PC-3 (cell line): ENCODE results near the gene NFAT5. TPM values are rescaled to one million over a fixed set of nuclear protein-coding genes. Genes with fewer than 3 reads are reported as not detected.

Experiments used
- ATAC-seq: fragments of 200-7000 bp; cut with Tn5 transposase; 2 replicates; pipeline ENCODE4 v1.9.1; 2020; ENCODE audit warnings: mild to moderate bottlenecking, moderate library complexity
- BruUV-seq: library from RNA; stranded (reverse); fragments of 400-500 nt; replicated peaks from 2 replicates; lab custom pipeline; 2021; lab: Mats Ljungman, UMichigan
- CTCF ChIA-PET: fragments of 300-600 bp; sonication (Branson Sonifier 250); formaldehyde crosslinking; loops from one replicate; lab custom pipeline; 2022; ENCODE audit warnings: antibody characterized with exemption; lab: Charles Lee
- POLR2A ChIA-PET: fragments of 300-600 bp; sonication (Branson Sonifier 250); formaldehyde crosslinking; loops from one replicate; lab custom pipeline; 2022; ENCODE audit warnings: antibody characterized with exemption; ENCODE audit not compliant: unreplicated experiment; lab: Charles Lee
- DNase-seq: peaks from one replicate; pipeline ENCODE4 v3.0.0-alpha.2; 2015
- H2AFZ ChIP-seq: fragments of 300-600 bp; sonication (generic); 2 replicates; pipeline ENCODE4 v1.6.0; 2016; ENCODE audit warnings: antibody characterized with exemption, low read length
- H3F3A ChIP-seq: fragments of 300-600 bp; sonication (generic); one replicate; pipeline ENCODE4 v1.6.0; 2017; ENCODE audit warnings: antibody characterized with exemption, low read length, control low read depth, mild to moderate bottlenecking; ENCODE audit not compliant: unreplicated experiment
- H3K27ac ChIP-seq: fragments of 300-600 bp; sonication (generic); 2 replicates; pipeline ENCODE4 v1.5.1; 2016; ENCODE audit warnings: mild to moderate bottlenecking, low read length
- H3K27me3 ChIP-seq: fragments of 300-600 bp; sonication (generic); 2 replicates; pipeline ENCODE4 v1.6.1; 2016; ENCODE audit warnings: low read length, mixed read lengths
- H3K36me3 ChIP-seq: fragments of 300-600 bp; sonication (generic); 2 replicates; pipeline ENCODE4 v1.6.1; 2016; ENCODE audit warnings: low read depth, mixed run types, low read length, mixed read lengths
- H3K4me1 ChIP-seq: fragments of 300-600 bp; sonication (generic); 2 replicates; pipeline ENCODE4 v1.5.1; 2016; ENCODE audit warnings: low read length; ENCODE audit not compliant: insufficient read depth
- H3K4me2 ChIP-seq: fragments of 300-600 bp; sonication (generic); 2 replicates; pipeline ENCODE4 v1.6.0; 2016; ENCODE audit warnings: low read length
- H3K4me3 ChIP-seq: fragments of 300-600 bp; sonication (generic); 2 replicates; pipeline ENCODE4 v1.5.1; 2016; ENCODE audit warnings: mild to moderate bottlenecking, low read length, mixed read lengths
- H3K79me2 ChIP-seq: fragments of 300-600 bp; sonication (generic); 2 replicates; pipeline ENCODE4 v1.6.1; 2017; ENCODE audit warnings: low read length, mixed read lengths
- H3K9ac ChIP-seq: fragments of 300-600 bp; sonication (generic); 2 replicates; pipeline ENCODE4 v1.6.0; 2016; ENCODE audit warnings: mild to moderate bottlenecking, low read length
- H3K9me2 ChIP-seq: fragments of 300-600 bp; sonication (generic); replicated peaks from 2 replicates; pipeline ENCODE4 v1.6.1; 2016; ENCODE audit warnings: mixed run types, low read length, mixed read lengths
- H3K9me3 ChIP-seq: fragments of 300-600 bp; sonication (generic); 2 replicates; pipeline ENCODE4 v1.6.1; 2016; ENCODE audit warnings: low read length, mixed read lengths
- H4K20me1 ChIP-seq: fragments of 300-600 bp; sonication (generic); 2 replicates; pipeline ENCODE4 v1.6.1; 2016; ENCODE audit warnings: low read length, mixed read lengths
- EZH2 ChIP-seq: fragments of 300-600 bp; sonication (generic); IDR thresholded peaks from one replicate; pipeline ENCODE4 v1.6.1; 2017; ENCODE audit warnings: antibody characterized with exemption, mild to moderate bottlenecking, low read length; ENCODE audit not compliant: unreplicated experiment
- EZH2phosphoT487 ChIP-seq: fragments of 300-600 bp; sonication (generic); IDR thresholded peaks from 2 replicates; pipeline ENCODE4 v1.6.1; 2018; ENCODE audit warnings: mild to moderate bottlenecking, antibody characterized with exemption, low read length, borderline replicate concordance
- intact Hi-C: fragments of 100-400 bp; cut with micrococcal nuclease; formaldehyde crosslinking; loops from 2 replicates; pipeline ENCODE4 v1.9.0; 2023
- total RNA-seq: library from RNA; depleted of rRNA; stranded (reverse); fragments of >200 nt; gene quantifications from 2 replicates; pipeline ENCODE4 v1.2.3, GENCODE V29; 2014
- TF ChIP-seq, protein P1 (sequence below): fragments of 300-600 bp; sonication (generic); conservative IDR thresholded peaks from 2 replicates; pipeline ENCODE4 v1.5.1; 2017; ENCODE audit warnings: antibody characterized with exemption, low read depth, mild to moderate bottlenecking, low read length

Gene NFAT5
- total RNA-seq, 1 experiment from 2014 or later, result 11.4 TPM

GRCh38 chr16:69607674-69608073 lies 41.9 kb downstream of the NFAT5 start:
- no peaks in the 10 kb centered on the region for H3K36me3 ChIP-seq
- no peak overlapping the region for H3K9ac ChIP-seq
- H3K9me2 ChIP-seq, result no peaks in the 10 kb centered on the region
- TF ChIP-seq EZH2phosphoT487 (no peak), EZH2 (no peak)
- TF ChIP-seq, protein P1, sequence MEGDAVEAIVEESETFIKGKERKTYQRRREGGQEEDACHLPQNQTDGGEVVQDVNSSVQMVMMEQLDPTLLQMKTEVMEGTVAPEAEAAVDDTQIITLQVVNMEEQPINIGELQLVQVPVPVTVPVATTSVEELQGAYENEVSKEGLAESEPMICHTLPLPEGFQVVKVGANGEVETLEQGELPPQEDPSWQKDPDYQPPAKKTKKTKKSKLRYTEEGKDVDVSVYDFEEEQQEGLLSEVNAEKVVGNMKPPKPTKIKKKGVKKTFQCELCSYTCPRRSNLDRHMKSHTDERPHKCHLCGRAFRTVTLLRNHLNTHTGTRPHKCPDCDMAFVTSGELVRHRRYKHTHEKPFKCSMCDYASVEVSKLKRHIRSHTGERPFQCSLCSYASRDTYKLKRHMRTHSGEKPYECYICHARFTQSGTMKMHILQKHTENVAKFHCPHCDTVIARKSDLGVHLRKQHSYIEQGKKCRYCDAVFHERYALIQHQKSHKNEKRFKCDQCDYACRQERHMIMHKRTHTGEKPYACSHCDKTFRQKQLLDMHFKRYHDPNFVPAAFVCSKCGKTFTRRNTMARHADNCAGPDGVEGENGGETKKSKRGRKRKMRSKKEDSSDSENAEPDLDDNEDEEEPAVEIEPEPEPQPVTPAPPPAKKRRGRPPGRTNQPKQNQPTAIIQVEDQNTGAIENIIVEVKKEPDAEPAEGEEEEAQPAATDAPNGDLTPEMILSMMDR, result no peak
- CTCF ChIA-PET, result no interaction called here
- H3K27ac ChIP-seq, result no peak overlapping the region
- peaks cover 4% of the 10 kb centered on the region for H3K4me1 ChIP-seq
- ATAC-seq (no peak), DNase-seq (no peak)
- BruUV-seq, result no TSS peak
- peaks cover 80% of the 10 kb centered on the region for H3K79me2 ChIP-seq
- no peaks in the 10 kb centered on the region for H3K9me3 ChIP-seq
- H3K4me3 ChIP-seq, result no peak overlapping the region
- no peak overlapping the region for H2AFZ ChIP-seq
- 0 out of 2 replicates have a peak, but pooled peaks cover 3% of the 10 kb centered on the region for H4K20me1 ChIP-seq
- H3K27me3 ChIP-seq, result no peaks in the 10 kb centered on the region
- no peaks in the 10 kb centered on the region for H3F3A ChIP-seq
- POLR2A ChIA-PET, result no interaction called here
- intact Hi-C loops, result no loop called here
- no peak overlapping the region for H3K4me2 ChIP-seq

GRCh38 chr16:69610356-69610755 lies 44.6 kb downstream of the NFAT5 start:
- Histone ChIP-seq H3K4me2 (no peak overlapping the region), H3K36me3 (no peaks in the 10 kb centered on the region), H3K4me1 (peaks cover 17% of the 10 kb centered on the region), H3F3A (no peaks in the 10 kb centered on the region), H3K27me3 (no peaks in the 10 kb centered on the region), H4K20me1 (no peaks in the 10 kb centered on the region), H3K9me2 (no peaks in the 10 kb centered on the region), H3K79me2 (peaks cover 81% of the 10 kb centered on the region), H3K9ac (no peak overlapping the region), H2AFZ (no peak overlapping the region), H3K4me3 (no peak overlapping the region), H3K27ac (no peak overlapping the region), H3K9me3 (no peaks in the 10 kb centered on the region)
- ChIA-PET POLR2A (interaction anchor here (0.6 kb wide), 1 partner anchor 11 kb away, joined by 6 read pairs; no protein-coding TSS in a partner anchor), CTCF (no interaction called here)
- ATAC-seq (no peak), DNase-seq (no peak)
- BruUV-seq, result no TSS peak
- TF ChIP-seq, protein P1, result no peak
- no peak for TF ChIP-seq EZH2phosphoT487
- TF ChIP-seq EZH2, result no peak
- intact Hi-C loops, result no loop called here

GRCh38 chr16:69611103-69611640 lies 45.4 kb downstream of the NFAT5 start:
- H3K27ac ChIP-seq, result no peak overlapping the region
- intact Hi-C loops, result no loop called here
- POLR2A ChIA-PET, result interaction anchor here (0.5 to 0.6 kb wide), 2 partner anchors 10 to 176 kb away, joined by 4 to 6 read pairs; no protein-coding TSS in a partner anchor

More at GRCh38 chr16:69611103-69611640, 45.4 kb downstream of the NFAT5 start:
- H3K79me2 ChIP-seq, result peaks cover 85% of the 10 kb centered on the region
- H3K4me3 ChIP-seq, result no peak overlapping the region
- no peak overlapping the region for H2AFZ ChIP-seq
- no peaks in the 10 kb centered on the region for H4K20me1 ChIP-seq
- no peak for TF ChIP-seq EZH2
- TF ChIP-seq, protein P1, result no peak
- no peaks in the 10 kb centered on the region for H3F3A ChIP-seq
- H3K9me3 ChIP-seq, result no peaks in the 10 kb centered on the region
- H3K4me2 ChIP-seq, result no peak overlapping the region
- H3K9me2 ChIP-seq, result no peaks in the 10 kb centered on the region
- H3K9ac ChIP-seq, result no peak overlapping the region
- CTCF ChIA-PET, result no interaction called here
- no TSS peak for BruUV-seq
- H3K27me3 ChIP-seq, result no peaks in the 10 kb centered on the region
- peaks cover 17% of the 10 kb centered on the region for H3K4me1 ChIP-seq
- no peaks in the 10 kb centered on the region for H3K36me3 ChIP-seq
- DNase-seq, result no peak
- ATAC-seq, result no peak
